ENCODE measurements around the gene TCF7L2.

DNA sequence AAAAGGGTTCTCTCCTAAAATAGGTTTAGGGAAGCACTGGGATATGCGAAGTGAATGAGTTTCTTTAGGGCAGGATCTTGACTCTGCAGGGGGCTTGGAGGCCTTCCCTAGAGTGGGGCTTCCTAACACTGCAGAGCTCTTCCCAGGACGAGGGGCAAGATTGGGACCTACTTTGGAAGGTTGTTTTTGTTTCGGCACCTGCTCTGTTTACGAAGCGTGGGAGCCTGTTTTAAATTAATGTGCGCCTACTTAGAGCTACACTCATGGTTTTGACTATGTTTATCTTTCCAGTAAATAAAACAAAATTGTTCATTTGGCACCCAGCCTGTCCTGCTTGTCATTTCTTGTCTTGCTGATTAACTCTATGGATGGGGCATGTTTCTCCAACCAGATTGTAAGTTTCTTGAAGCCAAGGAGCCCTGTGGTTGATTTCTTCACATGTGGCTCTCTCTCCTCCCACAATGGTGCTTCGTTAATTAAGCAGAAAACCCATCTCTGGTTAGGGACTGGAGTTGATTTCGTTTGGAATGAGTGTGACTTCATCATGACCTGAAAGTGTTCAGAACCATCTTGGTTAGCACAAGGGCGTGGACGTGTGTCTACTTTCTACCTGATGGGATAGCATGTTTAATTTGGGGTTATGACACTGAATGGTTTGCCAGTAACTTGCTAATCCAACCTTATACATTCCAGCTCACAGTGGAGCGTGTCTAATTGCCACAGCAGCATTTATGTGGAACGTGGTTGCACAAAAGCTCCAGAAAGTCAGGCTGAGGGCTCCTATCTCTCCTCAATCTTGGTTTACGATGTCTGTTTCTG lies 98.1 kb downstream of the TCF7L2 start:
- TF ChIP-seq, protein P1, sequence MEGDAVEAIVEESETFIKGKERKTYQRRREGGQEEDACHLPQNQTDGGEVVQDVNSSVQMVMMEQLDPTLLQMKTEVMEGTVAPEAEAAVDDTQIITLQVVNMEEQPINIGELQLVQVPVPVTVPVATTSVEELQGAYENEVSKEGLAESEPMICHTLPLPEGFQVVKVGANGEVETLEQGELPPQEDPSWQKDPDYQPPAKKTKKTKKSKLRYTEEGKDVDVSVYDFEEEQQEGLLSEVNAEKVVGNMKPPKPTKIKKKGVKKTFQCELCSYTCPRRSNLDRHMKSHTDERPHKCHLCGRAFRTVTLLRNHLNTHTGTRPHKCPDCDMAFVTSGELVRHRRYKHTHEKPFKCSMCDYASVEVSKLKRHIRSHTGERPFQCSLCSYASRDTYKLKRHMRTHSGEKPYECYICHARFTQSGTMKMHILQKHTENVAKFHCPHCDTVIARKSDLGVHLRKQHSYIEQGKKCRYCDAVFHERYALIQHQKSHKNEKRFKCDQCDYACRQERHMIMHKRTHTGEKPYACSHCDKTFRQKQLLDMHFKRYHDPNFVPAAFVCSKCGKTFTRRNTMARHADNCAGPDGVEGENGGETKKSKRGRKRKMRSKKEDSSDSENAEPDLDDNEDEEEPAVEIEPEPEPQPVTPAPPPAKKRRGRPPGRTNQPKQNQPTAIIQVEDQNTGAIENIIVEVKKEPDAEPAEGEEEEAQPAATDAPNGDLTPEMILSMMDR (IDR thresholded peaks at IDR 0.05; ENCODE audit: insufficient read depth, low read length): no peak
- TF ChIP-seq POLR2AphosphoS5 (IDR thresholded peaks at IDR 0.05; ENCODE audit: low read depth) (no peak), REST (IDR thresholded peaks at IDR 0.05; ENCODE audit: insufficient replicate concordance, low read depth) (no peak), SPI1 (IDR thresholded peaks at IDR 0.05; ENCODE audit: borderline replicate concordance, low read depth) (no peak), GABPA (IDR thresholded peaks at IDR 0.05; ENCODE audit: low read depth) (no peak)
